GM21381 (cell line): ENCODE data around the gene OXSR1.
"Not testable (repeated sequence)": the region's sequence is repeated elsewhere in the genome, so short reads cannot be mapped to it uniquely, and the experiment has no call there.

Experiments used
- ATAC-seq: cut with Tn5 transposase; IDR thresholded peaks from one replicate; pipeline ENCODE4 v1.9.1; 2021; ENCODE audit warnings: mild to moderate bottlenecking, moderate library complexity; ENCODE audit not compliant: unreplicated experiment

Gene OXSR1

DNA sequence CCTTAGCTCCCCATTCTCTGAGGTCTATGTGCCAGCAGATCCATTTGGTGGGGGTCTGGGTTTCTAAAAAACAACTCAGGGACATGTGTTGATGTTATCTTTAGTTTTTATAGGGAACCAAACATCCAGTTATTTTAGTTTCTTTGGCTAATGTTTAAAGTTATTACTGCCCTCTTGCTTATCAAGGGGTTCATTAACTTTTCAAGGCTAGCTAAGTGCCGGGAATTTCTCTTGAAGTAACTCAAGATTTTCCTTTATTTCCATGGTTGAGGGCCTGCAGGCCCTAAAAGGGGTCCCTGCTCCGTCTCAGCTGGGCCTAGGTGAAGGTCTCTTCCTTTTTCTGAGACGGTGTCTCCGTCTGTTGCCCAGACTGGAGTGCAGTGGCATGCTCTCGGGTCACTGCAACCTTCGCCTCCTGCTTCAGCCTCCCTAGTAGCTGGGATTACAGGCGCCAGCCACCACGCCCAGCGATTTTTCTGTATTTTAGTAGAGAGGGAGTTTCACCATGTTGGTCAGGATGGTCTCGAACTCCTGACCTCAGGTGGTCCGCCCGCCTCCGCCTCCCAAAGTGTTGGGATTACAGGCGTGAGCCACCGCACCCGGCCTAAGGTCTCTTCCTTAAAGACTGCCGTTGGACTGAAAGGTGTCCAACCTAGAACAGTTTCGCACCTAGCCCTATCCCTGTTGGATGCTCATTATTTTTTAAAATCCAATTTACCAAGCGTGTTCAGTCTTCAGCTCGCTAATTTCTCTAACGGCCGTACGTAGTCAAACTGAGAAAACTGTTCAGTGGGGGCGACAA lies 1.3 kb upstream of the OXSR1 start:
- ATAC-seq, result no peak

DNA sequence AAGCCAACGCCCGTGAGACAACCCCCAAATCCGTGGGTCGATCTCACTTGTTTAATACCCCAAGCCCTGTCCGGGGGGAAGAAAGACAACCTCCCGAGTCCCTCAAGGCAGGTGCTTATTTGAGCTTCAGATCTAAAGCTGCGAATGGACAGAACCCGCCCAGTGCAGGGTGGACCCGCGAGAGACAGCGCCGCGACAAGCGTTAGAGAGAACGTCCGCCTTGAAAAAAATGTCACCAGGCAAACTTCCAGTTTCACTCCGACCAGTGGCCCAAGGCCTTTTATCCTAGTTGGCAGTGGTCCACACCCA lies 740 bp upstream of the OXSR1 start:
- ATAC-seq, result no peak

- no peak for ATAC-seq
Measured at GRCh38 chr3:38165722-38166387, 518 bp downstream of the OXSR1 start.

GRCh38 chr3:38167591-38167990 lies 2.3 kb downstream of the OXSR1 start:
- no peak for ATAC-seq

DNA sequence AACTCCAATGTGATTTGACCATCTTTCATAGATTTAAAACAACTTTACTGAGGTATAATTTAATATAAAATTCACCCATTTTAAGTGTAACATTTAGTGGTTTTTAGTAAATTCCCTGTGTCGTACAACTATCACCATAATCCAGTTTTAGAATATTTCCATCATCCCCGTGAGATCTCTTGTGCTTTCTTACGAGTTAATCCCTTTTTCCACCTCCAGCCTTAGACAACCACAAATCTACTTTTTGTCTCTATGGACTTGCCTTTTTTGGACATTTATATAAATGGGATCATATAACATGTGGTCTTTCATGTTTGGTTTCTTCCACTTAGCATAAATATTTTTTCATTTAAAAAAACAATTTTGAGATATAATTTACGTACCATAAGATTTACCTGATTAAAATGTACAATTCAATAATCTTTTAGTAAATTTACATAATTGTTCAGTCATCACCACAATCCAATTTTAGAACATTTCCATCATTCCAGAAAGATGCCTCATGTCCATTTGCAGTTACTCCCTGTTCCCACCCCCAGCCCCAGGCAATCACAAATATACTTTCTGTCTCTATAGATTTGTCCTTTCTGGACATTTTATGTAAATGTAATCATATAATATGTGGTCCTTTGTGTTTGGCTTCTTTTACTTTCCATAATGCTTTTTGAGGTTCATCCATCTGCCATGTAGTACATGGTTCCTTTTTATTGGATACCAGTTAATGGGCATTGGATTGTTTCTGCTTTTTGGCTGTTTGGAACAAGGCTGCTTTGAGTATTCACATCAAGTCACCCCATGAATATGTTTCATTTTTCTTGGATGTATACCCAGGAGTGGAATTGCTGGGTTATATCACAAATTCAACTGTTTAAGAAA lies 3.1 kb downstream of the OXSR1 start:
- ATAC-seq, result no peak

DNA sequence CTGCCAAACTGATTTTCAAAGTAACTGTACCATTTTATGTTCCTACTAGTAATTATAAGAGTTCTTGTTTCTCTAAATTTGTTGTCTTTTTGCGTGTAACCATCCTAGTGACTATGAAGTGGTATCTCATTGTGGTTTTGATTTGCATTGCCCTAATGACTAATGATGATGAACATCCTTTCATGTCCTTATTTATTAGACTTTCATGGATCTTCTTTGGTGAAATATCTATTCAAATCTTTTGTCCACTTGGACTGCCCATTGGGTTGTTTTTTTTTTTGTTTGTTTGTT lies 3.6 kb downstream of the OXSR1 start:
- no peak for ATAC-seq

- ATAC-seq, result no peak
Measured at GRCh38 chr3:38170722-38171121, 5.4 kb downstream of the OXSR1 start.

DNA sequence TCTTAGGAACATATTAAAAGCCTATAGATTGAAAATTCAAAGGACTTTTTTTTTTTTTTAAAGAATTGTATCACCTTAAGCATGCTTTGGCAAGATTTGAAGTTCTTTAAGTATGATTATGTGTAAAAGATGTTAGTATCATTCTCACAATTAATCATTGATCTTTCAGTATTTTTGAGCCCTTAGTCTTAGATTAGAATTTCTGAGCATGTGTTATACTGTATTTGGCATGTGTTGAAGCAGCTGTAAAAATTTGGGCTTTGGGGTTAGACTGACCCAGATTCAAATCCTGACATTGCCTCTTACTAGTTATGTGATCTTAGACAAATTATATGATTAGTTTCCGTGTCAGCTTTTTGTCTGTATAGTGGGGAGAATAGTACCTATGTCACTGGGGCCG lies 6.3 kb downstream of the OXSR1 start:
- ATAC-seq, result no peak

DNA sequence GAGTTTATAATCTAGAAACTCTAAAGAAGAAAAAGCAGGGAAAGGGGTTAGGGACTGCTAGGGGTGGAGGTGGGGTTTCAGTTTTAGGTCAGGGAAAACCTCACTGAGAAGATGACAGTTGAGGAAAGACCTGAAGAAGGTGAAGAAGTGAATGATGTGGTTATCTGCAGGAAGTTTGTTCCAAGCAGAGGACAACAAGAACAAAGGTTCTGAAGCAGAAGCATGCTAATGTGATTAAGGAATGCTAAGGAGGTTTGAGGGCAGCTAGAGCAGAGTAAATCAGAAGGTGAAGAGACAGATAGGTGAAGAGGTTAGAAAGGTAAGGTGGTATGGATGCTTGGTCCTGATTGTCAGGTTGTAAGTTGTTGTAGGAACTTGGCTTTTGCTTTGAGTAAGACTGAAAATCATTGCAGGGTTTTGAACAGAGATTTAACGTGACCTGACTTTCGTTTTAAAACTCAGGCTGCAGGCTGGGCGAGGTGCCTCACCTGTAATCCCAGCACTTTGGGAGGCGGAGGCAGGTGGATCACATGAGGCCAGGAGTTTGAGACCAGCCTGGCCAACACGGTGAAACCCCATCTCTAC lies 8.6 kb downstream of the OXSR1 start:
- peak; percentile 49 for ATAC-seq

DNA sequence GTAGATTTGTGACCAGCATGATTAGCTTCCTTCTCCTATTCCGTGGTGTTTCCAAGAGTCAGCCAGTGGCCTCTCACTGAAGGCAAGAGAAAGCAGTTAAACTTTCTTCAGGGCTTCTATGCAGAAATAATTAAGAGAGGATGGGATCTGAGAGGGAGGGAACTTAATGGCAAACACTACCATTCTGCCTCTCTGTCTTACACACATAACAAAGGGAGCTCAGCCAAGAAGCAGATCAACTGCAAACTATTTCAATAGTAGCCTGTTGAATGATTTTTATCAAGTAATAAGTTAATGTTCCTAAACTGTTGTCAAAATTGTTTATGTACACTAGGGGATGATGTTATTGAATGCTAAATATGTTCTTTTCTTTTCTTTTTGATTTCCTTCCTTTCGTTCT lies 11.8 kb downstream of the OXSR1 start:
- no peak for ATAC-seq

DNA sequence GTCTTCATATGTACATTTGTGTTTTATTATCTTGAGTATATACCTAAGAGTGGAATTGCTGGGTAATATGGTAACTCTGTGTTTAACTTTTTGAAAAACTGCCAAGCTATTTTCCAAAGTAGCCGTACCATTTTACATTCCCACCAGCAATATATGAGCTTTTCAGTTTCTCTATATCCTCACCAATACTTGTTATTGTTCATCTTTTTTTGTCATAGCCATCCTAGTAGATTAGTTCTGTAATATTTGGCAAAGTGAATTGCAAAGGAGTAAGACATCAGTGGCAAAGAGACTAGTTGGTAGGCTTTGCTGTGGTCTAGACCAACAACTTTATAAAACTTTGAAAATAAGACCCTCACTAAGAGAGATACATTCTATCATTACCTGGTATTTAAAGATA lies 21.4 kb downstream of the OXSR1 start:
- ATAC-seq, result no peak

DNA sequence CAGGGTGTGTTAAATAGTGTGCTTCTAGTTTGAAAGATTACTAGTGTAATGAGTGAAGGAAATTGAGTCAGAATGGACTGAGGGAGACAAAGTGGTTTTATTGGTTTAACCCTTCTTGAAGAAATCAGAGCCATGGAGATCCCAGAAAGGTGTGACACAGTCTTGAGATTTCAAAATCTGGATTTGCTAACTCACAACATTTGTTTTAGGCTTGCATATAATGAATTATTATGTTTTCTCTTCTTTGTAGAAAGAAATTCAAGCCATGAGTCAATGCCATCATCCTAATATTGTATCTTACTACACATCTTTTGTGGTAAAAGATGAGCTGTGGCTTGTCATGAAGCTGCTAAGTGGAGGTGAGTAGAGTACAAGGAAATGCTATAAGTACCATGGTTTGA lies 25.1 kb downstream of the OXSR1 start:
- no peak for ATAC-seq

DNA sequence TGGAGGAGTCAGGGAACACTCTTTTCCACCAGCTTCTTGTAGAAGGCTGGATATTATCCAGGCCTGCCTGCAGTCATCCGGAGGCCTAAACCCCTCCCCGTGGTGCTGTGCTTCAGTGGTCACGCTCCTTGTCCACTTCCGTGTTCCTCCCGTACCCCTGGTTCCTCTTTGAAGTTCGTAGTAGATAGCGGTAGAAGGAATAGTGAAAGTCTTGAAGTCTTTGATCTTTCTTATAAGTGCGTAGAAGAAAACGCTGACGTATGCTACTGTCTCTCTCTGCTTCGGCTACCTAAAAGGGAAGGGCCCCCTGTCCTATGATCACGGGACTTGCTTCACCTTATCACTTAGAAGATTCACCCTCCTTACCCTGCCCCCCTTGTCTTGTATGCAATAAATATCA lies 37.6 kb downstream of the OXSR1 start:
- not testable (repeated sequence) for ATAC-seq

GRCh38 chr3:38203690-38204089 lies 38.4 kb downstream of the OXSR1 start:
- no peak for ATAC-seq

- ATAC-seq, result no peak
Measured at GRCh38 chr3:38204599-38205471, 39.5 kb downstream of the OXSR1 start.

GRCh38 chr3:38205472-38205805 lies 40.1 kb downstream of the OXSR1 start:
- ATAC-seq, result no peak

- no peak for ATAC-seq
Measured at GRCh38 chr3:38207254-38208003, 42.1 kb downstream of the OXSR1 start.

DNA sequence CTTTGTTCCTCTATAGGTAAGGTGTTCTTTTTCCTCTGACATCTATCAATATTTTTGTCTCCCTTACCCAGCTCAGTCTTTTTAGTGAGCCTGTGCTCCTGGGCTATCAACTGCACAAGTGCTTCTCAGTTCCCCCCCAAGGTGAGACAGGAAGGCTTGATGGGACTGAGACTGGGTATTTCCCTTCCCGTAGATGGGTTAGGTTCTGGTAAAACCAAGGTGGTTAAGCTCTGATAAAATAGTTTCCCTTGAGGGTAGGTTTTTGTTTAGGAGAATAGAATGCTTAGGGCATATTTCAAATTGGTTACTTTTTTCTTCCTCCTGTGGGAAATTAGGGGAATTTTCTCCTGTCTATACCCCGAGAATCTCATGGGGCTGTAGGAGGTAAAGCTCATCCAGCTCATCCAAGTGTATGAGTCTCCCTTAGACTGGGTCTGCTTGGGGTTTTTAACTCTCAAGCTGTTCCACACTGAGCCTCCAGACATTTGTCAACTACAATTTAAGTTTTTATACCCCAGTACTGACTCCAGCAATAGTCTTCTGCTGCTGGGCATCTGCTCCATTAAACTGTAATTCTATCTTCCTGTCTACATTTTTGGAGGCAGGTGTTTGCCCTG lies 44.9 kb downstream of the OXSR1 start:
- peak; percentile 72 for ATAC-seq

- no peak for ATAC-seq
Measured at GRCh38 chr3:38212141-38212540, 46.8 kb downstream of the OXSR1 start.

DNA sequence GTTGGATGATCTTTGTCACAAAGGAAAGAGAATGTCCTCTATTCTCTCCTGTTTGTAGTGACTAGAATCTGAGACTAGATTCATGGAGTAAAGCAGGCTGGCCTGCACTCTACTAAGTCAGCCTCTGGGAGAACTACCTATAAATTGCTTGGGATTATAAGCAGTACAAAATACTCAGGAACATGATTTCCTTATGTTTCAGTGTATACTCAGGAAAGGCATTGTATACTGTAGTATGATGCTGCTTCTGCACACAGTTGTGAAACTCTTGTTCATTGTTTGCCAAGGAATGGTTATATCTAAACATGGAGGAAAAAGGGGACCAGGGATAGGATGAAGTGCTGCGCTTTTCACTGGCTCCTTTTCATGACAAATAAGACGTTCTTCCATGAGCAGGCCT lies 49.2 kb downstream of the OXSR1 start:
- no peak for ATAC-seq
